ENCODE measurements around the gene WDR3. TPM values are rescaled to one million over a fixed set of nuclear protein-coding genes. Genes with fewer than 3 reads are reported as not detected.

WDR3 gene
- total RNA-seq, 1 donor from 2014 or later = 26.8 TPM

DNA sequence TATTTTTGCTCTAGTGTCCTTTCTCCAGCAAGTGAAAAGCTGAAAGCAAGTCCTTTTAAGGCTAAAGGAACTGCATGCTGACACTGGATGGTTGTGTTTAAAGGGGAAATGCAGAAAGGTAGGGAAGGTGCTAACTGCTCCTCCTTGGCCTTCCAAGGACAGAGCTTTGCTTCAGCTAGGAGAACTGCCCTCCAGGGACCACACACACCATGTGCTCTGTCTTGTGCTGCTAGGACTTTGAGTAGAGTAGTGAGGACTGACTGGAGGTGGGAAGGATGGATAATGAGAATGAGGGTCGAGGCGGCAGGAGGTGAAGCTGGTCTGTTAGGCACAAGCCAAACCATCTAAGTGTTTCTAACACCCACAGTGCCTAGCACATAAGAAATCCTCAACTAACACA is 77.9 kb downstream of the WDR3 start:
- Mint-ChIP-seq H3K27ac (ENCODE audit: unreplicated experiment) (no peak overlapping the region), H3K4me1 (ENCODE audit: unreplicated experiment) (peaks cover 3% of the 10 kb centered on the region), H3K27me3 (ENCODE audit: unreplicated experiment) (no peaks in the 10 kb centered on the region), H3K9me3 (ENCODE audit: unreplicated experiment) (no peaks in the 10 kb centered on the region), H3K36me3 (ENCODE audit: low read depth, unreplicated experiment) (no peaks in the 10 kb centered on the region), H3K4me3 (ENCODE audit: unreplicated experiment) (no peak overlapping the region)
- TF ChIP-seq, protein P1, sequence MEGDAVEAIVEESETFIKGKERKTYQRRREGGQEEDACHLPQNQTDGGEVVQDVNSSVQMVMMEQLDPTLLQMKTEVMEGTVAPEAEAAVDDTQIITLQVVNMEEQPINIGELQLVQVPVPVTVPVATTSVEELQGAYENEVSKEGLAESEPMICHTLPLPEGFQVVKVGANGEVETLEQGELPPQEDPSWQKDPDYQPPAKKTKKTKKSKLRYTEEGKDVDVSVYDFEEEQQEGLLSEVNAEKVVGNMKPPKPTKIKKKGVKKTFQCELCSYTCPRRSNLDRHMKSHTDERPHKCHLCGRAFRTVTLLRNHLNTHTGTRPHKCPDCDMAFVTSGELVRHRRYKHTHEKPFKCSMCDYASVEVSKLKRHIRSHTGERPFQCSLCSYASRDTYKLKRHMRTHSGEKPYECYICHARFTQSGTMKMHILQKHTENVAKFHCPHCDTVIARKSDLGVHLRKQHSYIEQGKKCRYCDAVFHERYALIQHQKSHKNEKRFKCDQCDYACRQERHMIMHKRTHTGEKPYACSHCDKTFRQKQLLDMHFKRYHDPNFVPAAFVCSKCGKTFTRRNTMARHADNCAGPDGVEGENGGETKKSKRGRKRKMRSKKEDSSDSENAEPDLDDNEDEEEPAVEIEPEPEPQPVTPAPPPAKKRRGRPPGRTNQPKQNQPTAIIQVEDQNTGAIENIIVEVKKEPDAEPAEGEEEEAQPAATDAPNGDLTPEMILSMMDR (IDR thresholded peaks at IDR 0.05; ENCODE audit: unreplicated experiment) = no peak
- no peak for DNase-seq (ENCODE audit: low spot score)

DNA sequence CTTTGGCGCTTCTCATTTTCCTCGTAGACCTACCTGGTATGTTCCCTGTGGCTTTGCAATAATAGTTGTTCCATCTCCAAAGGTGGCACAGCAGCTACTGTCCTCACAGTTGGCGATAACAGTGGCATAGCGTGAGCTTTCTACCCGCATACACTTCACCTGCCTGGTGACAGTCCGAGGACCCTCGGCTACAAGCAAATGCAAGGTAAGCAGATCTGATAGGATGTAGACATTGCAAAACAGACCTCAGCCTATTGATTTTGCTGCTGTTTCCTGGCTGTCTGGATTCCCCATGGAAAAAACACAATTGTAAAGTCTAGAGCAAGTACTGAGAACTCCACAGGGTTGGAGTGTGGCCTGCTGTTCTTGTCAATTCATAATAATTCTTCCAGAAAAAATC is 78.5 kb downstream of the WDR3 start:
- Mint-ChIP-seq H3K27ac (ENCODE audit: unreplicated experiment) (no peak overlapping the region), H3K27me3 (ENCODE audit: unreplicated experiment) (no peaks in the 10 kb centered on the region), H3K4me3 (ENCODE audit: unreplicated experiment) (no peak overlapping the region), H3K36me3 (ENCODE audit: low read depth, unreplicated experiment) (no peaks in the 10 kb centered on the region), H3K9me3 (ENCODE audit: unreplicated experiment) (no peaks in the 10 kb centered on the region), H3K4me1 (ENCODE audit: unreplicated experiment) (peaks cover 3% of the 10 kb centered on the region)
- TF ChIP-seq, protein P1 (IDR thresholded peaks at IDR 0.05; ENCODE audit: unreplicated experiment) = no peak
- DNase-seq (ENCODE audit: low spot score) = no peak

- no peak for DNase-seq (ENCODE audit: low spot score)
- TF ChIP-seq, protein P1 (IDR thresholded peaks at IDR 0.05; ENCODE audit: unreplicated experiment) = no peak
- Mint-ChIP-seq H3K4me3 (ENCODE audit: unreplicated experiment) (no peak overlapping the region), H3K36me3 (ENCODE audit: low read depth, unreplicated experiment) (no peaks in the 10 kb centered on the region), H3K27me3 (ENCODE audit: unreplicated experiment) (no peaks in the 10 kb centered on the region), H3K9me3 (ENCODE audit: unreplicated experiment) (no peaks in the 10 kb centered on the region), H3K4me1 (ENCODE audit: unreplicated experiment) (no peaks in the 10 kb centered on the region), H3K27ac (ENCODE audit: unreplicated experiment) (no peak overlapping the region)
These were observed 83.1 kb downstream of the WDR3 start for GRCh38 chr1:118012515-118013124.

DNA sequence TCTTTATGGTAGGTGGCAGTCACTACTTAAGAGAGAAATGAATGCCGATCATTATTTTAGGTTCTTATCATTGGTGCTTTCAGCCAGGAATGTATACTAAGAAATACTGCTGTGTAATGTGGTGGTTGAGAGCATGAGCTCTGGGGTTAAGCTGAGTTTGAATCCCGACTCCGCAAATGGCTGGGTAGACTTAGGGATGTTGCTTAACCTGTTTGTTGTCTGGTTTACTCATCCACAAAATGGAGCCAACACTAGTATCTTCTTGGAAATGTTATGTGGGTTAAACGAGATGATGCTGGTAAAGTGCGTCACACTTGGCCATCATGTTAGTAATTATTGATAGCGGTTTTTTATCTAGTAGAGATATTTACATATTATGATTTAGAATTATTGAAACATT is 83.8 kb downstream of the WDR3 start:
- DNase-seq (ENCODE audit: low spot score) = no peak
- Mint-ChIP-seq H3K4me3 (ENCODE audit: unreplicated experiment) (no peak overlapping the region), H3K27ac (ENCODE audit: unreplicated experiment) (no peak overlapping the region), H3K36me3 (ENCODE audit: low read depth, unreplicated experiment) (no peaks in the 10 kb centered on the region), H3K9me3 (ENCODE audit: unreplicated experiment) (no peaks in the 10 kb centered on the region), H3K4me1 (ENCODE audit: unreplicated experiment) (no peaks in the 10 kb centered on the region), H3K27me3 (ENCODE audit: unreplicated experiment) (no peaks in the 10 kb centered on the region)
- TF ChIP-seq, protein P1 (IDR thresholded peaks at IDR 0.05; ENCODE audit: unreplicated experiment) = no peak

DNA sequence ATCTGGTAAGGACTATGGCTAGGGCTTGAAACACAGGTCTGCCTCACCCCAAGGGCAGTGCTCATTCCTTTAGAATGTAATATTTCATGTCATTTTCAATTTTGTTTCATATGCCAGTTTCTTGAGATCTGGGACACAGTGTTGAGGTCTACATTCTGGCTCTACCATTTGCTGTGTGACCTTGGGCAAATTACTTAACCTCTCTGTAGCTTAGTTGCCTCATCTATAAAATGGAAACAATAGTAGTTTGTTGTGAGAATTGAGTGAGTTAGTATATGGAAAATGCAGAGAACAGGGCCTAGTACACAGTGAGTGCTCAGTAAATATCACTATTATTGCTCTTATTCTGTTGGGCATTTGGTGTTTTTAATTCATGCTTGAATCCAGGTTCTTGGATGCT is 84.4 kb downstream of the WDR3 start:
- Mint-ChIP-seq H3K36me3 (ENCODE audit: low read depth, unreplicated experiment) (no peaks in the 10 kb centered on the region), H3K27ac (ENCODE audit: unreplicated experiment) (no peak overlapping the region), H3K4me3 (ENCODE audit: unreplicated experiment) (no peak overlapping the region), H3K9me3 (ENCODE audit: unreplicated experiment) (no peaks in the 10 kb centered on the region), H3K4me1 (ENCODE audit: unreplicated experiment) (no peaks in the 10 kb centered on the region), H3K27me3 (ENCODE audit: unreplicated experiment) (no peaks in the 10 kb centered on the region)
- DNase-seq (ENCODE audit: low spot score) = no peak
- TF ChIP-seq, protein P1 (IDR thresholded peaks at IDR 0.05; ENCODE audit: unreplicated experiment) = no peak

Other genes with a start within 250 kb of the WDR3 start
- gene GDAP2, start 118 bp upstream of the WDR3 start, total RNA-seq (ENCODE audit: unreplicated experiment) = 21.5 TPM